Adrenal gland (tissue), 12 donors: ENCODE measurements around the gene IMMT. TPM values are rescaled to one million over a fixed set of nuclear protein-coding genes. Genes with fewer than 3 reads are reported as not detected.

Experiments
- DNase-seq, 7 donors: peaks; one replicate each; pipeline ENCODE4 v3.0.0-alpha.2; 2019 to 2020
- H3K27ac ChIP-seq, 5 donors: fragments of 200-600 bp; sonication (generic) in 4 of 5; 1 replicate in 3 of 5; 2 replicates in 2 of 5; pipeline versions ENCODE4 v1.5.1 to v1.8.0; 2016 to 2020; ENCODE audit warnings: mild to moderate bottlenecking in 1 of 5
- H3K27me3 ChIP-seq: fragments of 200-600 bp; 2 replicates; pipeline ENCODE4 v1.8.0; 2021
- H3K36me3 ChIP-seq, 2 donors: fragments of 200-600 bp; replicated peaks in 1 of 2; 1 replicate in 1 of 2; 2 replicates in 1 of 2; pipeline versions ENCODE4 v1.5.1 to v1.8.0; 2018 to 2022
- H3K4me1 ChIP-seq, 2 donors: fragments of 200-600 bp; replicated peaks in 1 of 2; 1 replicate in 1 of 2; 2 replicates in 1 of 2; pipeline versions ENCODE4 v1.5.1 to v1.8.0; 2018 to 2021
- H3K4me3 ChIP-seq, 4 donors: fragments of 200-600 bp; sonication (generic) in 3 of 4; one replicate each; pipeline ENCODE4 v1.5.1; 2016 to 2018
- H3K9me3 ChIP-seq, 3 donors: fragments of 200-600 bp; sonication (generic) in 1 of 3; replicated peaks in 1 of 3; 1 replicate in 2 of 3; 2 replicates in 1 of 3; pipeline versions ENCODE4 v1.5.1 to v1.8.0; 2016 to 2021
- CTCF ChIP-seq, 6 experiments: fragments of 450-650 bp in 4 of 6; fragments of 200-600 bp in 2 of 6; sonication (generic) in 1 of 6; IDR thresholded peaks; 1 replicate in 5 of 6; 2 replicates in 1 of 6; pipeline versions ENCODE4 v1.5.1 to v1.8.0; 2016 to 2021; ENCODE audit warnings: antibody characterized with exemption in 6 of 6, mild to moderate bottlenecking in 2 of 6, moderate library complexity in 1 of 6
- POLR2A ChIP-seq, 2 donors: fragments of 450-650 bp; IDR thresholded peaks; one replicate each; pipeline ENCODE4 v1.6.1; 2017; ENCODE audit warnings: antibody characterized with exemption in 2 of 2, mild to moderate bottlenecking in 2 of 2, moderate library complexity in 1 of 2
- WGBS, 4 donors: extraction: QIAGEN DNeasy Blood & Tissue Kit in 2 of 4; methylation state at CpG; one replicate each; pipeline versions ENCODE4 v1.1.5 to v1.1.7; 2013 to 2017; 5-methylcytosine and 5-hydroxymethylcytosine counted together
- intact Hi-C, 2 donors: fragments of 100-400 bp; cut with DNase I; formaldehyde crosslinking; loops; one replicate each; pipeline versions ENCODE4 v1.14.1 to v1.15.0; 2022 to 2023
- polyA plus RNA-seq, 3 donors: library from polyadenylated mRNA; stranded (reverse); fragments of 200-250 nt in 2 of 3; fragments of 350-450 nt in 1 of 3; fragmentation: Illumina TruSeq in 1 of 3; extraction: RNeasy Lipid Tissue Mini Kit (QIAGEN cat#74804) in 1 of 3; gene quantifications; one replicate each; pipeline ENCODE4 v1.2.3, GENCODE V29; 2013 to 2014
- total RNA-seq, 9 donors: library from RNA; depleted of rRNA in 4 of 9; stranded (reverse); fragments of >200 nt in 4 of 9; fragments of 120-200 nt in 1 of 9; fragmentation: NEBNext Ultra II Directional in 1 of 9; extraction: Animal tissue kit (Norgen Biotek cat#: 25700) in 1 of 9; gene quantifications; one replicate each; pipeline versions ENCODE4 v1.1.0 to v1.2.4, GENCODE V29; 2013 to 2023
- donor health status: healthy with polysubstance abuse.
- donor health status: Bipolar disorder and iron deficiency.
- donor health status: DM: yes; HTN: yes; CAD: no.
- donor health status: DM: no; HTN: no; CAD: no.
- donor health status: DM: no; HTN: no; CAD: no.
- donor health status: DM: yes; HTN: yes; CAD: no.

IMMT gene
- total and polyA plus RNA-seq, 12 donors: 32.2 to 196 (median 130) TPM

GRCh38 chr2:86233436-86233835, 38.2 kb upstream of the IMMT start:
- Histone ChIP-seq H3K27ac (no peak overlapping the region), H3K4me3 (no peak overlapping the region), H3K4me1 (no peaks in the 10 kb centered on the region), H3K36me3 (no peaks in the 10 kb centered on the region), H3K9me3 (no peaks in the 10 kb centered on the region), H3K27me3 (no peaks in the 10 kb centered on the region)
- intact Hi-C loops: no loop called here
- WGBS, 4 donors: 48 to 79% (median 64%) methylated on average over 4 of the region's 4 CpGs
- TF ChIP-seq POLR2A (IDR thresholded peaks at IDR 0.05) (no peak), CTCF (IDR thresholded peaks at IDR 0.05) (no peak)
- DNase-seq: peak in 1 of 7 donors; percentile 25

- TF ChIP-seq CTCF (IDR thresholded peaks at IDR 0.05) (no peak), POLR2A (IDR thresholded peaks at IDR 0.05) (no peak)
- WGBS, 4 donors: 85 to 89% (median 87%) methylated on average over 5 to 6 of the region's 6 CpGs
- Histone ChIP-seq H3K27ac (no peak overlapping the region), H3K4me1 (no peaks in the 10 kb centered on the region), H3K36me3 (no peaks in the 10 kb centered on the region), H3K9me3 (no peaks in the 10 kb centered on the region), H3K27me3 (no peaks in the 10 kb centered on the region), H3K4me3 (no peak overlapping the region)
- no peak for DNase-seq
- intact Hi-C loops: no loop called here
Measured at GRCh38 chr2:86232910-86233309, 37.6 kb upstream of the IMMT start.

GRCh38 chr2:86232373-86232784, 37.1 kb upstream of the IMMT start:
- DNase-seq: peak in 1 of 7 donors; percentile 40
- intact Hi-C loops: no loop called here
- no peaks in the 10 kb centered on the region for H3K36me3 ChIP-seq
- H3K4me1 ChIP-seq: no peaks in the 10 kb centered on the region
- no peak overlapping the region for H3K4me3 ChIP-seq
- no peaks in the 10 kb centered on the region for H3K27me3 ChIP-seq
- TF ChIP-seq CTCF (IDR thresholded peaks at IDR 0.05): no peak
- no peak for TF ChIP-seq POLR2A (IDR thresholded peaks at IDR 0.05)
- no peak overlapping the region for H3K27ac ChIP-seq
- WGBS, 4 donors: 88 to 90% (median 88%) methylated on average over 13 to 15 of the region's 15 CpGs; no CpG with 5 or more reads in 1 of the 4 donors
- H3K9me3 ChIP-seq: no peaks in the 10 kb centered on the region

GRCh38 chr2:86231680-86232372, 36.6 kb upstream of the IMMT start:
- DNase-seq: peak in 1 of 7 donors; percentile 46
- 88 to 90% (median 89%) methylated on average over 8 to 13 of the region's 13 CpGs for WGBS, 4 donors
- intact Hi-C loops: no loop called here
- Histone ChIP-seq H3K27ac (no peak overlapping the region), H3K36me3 (no peaks in the 10 kb centered on the region), H3K4me1 (no peaks in the 10 kb centered on the region), H3K9me3 (no peaks in the 10 kb centered on the region), H3K4me3 (no peak overlapping the region), H3K27me3 (no peaks in the 10 kb centered on the region)
- no peak for TF ChIP-seq CTCF (IDR thresholded peaks at IDR 0.05)
- TF ChIP-seq POLR2A (IDR thresholded peaks at IDR 0.05): no peak
